GM19023 (cell line): ENCODE measurements around the gene CHST9.
"Not testable (repeated sequence)": the region's sequence is repeated elsewhere in the genome, so short reads cannot be mapped to it uniquely, and the experiment has no call there.

Experiments used
- ATAC-seq: cut with Tn5 transposase; IDR thresholded peaks from one replicate; pipeline ENCODE4 v1.9.1; 2021; ENCODE audit warnings: mild to moderate bottlenecking, moderate library complexity; ENCODE audit not compliant: unreplicated experiment

The CHST9 gene

DNA sequence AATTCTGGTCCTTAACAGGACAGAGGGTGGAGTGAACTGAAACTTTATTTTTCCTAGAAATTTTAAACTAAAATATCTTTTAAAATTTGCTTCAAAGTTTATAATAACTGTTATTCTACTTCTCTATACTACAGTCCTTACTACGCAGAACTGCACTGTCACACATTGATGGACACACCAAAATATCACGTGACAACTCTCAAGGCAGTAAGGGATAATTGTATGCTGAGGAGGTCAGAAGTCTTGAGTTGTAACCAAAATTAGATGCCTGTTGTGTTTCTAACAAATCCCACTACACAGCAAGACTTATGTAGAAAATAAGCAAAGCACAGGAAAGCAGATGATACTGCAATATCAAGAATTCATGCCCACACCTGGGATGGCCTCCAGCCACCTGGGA, 76.3 kb downstream of the CHST9 start:
- no peak for ATAC-seq

DNA sequence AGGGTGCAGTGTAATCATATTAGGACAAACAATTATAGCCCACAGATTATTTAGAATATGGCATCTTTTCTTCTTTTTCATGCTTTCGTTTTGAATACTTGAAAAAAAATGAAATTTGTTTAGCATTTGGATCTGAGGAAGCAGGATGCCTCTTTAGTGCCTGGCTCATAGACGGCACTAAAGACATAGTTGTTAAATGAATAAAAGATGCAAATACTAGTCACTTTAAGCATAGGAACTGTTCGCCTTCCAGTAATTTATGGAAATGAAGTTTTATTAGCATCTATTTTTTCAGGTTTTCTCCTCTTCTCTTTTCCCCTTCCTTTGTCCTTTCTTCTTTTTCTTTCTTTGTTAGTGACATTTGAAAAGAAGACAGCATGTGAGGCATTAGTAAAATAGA, 80.4 kb downstream of the CHST9 start:
- no peak for ATAC-seq

DNA sequence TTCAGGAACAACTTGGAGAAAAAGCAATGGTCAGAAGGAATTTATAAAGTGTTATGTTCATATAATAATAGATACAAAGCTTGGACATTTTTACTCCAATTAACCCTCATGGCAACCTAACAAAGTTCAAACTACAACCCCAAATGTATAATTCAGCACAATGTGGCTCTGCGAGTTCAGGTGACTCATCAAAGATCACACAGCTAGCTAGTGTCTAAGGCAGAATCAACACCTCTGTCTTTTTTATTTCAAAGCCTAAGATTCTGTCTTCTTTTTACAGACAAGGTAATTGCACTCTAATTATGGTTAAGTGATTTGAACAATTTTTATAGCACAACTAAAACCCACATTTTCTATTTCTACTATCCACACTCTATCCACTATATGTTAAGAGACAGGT, 90.5 kb downstream of the CHST9 start:
- no peak for ATAC-seq

DNA sequence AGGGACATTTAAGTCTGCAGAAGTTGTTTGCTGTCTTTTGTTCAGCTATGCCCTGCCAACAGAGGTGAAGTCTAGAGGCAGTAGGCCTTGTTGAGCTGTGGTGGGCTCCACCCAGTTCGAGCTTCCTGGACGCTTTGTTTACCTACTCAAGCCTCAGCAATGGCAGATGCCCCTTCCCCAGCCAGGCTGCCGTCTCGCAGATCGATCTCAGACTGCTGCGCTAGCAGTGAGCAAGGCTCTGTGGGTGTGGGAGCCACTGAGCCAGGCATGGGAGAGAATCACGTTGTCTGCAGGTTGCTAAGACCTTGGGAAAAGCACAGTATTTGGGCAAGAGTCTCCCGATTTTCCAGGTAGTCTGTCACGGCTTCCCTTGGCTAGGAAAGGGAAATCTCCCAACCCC, 91.8 kb downstream of the CHST9 start:
- ATAC-seq = not testable (repeated sequence)

DNA sequence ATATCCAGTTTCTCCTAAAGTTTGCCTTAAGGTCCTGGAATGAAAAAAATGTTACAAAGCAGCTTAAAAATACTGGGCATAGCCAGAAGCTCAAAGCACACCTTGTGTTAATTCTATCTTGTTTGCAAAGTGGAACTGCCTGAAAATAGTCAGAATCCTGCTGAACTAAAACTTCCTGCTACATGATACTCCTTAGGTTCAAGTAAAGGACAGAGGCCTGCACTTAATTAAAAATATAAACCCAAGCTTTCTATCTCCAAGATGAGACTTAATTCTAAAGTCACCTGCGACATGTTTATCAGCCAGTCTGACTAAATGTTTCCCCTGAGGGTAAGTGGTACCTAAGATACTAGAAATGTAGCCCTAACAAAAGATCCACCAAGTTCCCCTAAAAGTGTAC, 103.4 kb downstream of the CHST9 start:
- ATAC-seq = no peak

DNA sequence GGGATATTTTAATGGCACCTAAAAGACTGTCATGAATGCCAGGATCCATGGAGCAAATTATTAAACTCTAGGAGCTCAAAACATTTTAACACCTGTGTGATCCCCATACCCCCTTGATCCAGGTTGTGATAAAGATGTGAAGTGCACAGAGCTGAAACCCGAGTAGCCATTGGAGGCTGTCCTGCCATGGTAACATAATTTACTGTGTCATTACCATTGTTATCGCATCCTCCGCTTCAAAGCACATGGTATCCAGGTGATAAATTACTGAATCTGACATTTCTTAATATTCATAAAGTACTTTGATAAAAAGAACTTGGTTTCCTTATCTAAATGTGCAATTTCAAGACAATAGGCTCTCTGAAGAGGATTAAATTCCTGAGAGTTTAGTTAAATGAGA, 109.3 kb downstream of the CHST9 start:
- no peak for ATAC-seq

DNA sequence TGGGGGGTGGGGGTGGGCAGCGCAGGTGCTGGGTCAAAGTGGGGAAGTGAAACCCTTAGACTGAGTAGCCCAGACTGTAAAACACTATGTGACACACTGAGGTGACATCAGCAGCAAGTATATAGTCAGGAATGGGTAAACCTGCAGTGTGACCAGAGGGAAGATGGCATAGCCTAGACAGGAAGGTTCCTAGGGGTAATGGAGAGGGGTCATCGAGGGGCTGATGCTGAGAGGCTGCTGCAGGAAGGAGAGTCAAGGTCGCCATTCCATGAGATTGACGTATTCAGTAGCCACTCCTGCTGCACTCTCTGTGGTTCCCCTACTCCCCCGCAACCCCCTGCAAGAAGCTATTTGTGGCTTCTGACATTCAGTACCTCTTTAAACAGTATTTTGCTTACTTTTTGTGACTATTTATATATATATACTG, 111.7 kb downstream of the CHST9 start:
- ATAC-seq = peak; percentile 96

DNA sequence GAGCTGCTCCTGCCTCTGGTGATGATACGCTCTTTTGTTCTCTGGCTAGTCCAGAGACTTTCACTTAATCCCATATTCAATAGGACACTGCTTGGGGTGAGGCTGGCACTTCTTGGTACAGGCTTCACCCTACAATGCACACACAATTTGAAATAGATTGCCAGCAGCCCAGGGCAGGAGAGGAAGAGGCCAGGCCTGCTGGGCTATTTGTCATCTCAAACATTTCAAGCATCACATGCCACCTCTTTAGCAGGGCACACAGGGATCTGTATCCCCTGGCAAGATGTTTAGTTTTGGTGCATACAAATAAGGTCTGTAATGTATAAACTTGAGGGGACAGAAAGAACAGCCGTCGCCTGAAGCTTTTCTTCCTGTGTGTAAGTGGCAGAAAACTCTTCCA, 120.4 kb downstream of the CHST9 start:
- no peak for ATAC-seq

DNA sequence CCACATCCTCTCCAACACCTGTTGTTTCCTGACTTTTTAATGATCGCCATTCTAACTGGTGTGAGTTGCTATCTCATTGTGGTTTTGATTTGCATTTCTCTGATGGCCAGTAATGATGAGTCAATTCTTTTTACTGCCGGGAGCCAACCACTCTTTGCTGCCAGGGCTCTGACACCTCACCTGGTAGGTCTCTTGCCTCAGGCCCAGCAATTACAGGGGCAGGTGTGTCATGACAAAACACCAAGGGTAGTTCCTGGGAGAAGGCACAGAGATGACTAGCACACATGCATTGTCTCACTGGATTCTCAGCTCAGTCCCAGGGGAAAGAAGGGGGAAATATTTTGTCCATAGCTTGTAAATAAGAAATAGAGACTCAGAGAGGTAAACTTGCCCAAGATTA, 122.3 kb downstream of the CHST9 start:
- no peak for ATAC-seq

DNA sequence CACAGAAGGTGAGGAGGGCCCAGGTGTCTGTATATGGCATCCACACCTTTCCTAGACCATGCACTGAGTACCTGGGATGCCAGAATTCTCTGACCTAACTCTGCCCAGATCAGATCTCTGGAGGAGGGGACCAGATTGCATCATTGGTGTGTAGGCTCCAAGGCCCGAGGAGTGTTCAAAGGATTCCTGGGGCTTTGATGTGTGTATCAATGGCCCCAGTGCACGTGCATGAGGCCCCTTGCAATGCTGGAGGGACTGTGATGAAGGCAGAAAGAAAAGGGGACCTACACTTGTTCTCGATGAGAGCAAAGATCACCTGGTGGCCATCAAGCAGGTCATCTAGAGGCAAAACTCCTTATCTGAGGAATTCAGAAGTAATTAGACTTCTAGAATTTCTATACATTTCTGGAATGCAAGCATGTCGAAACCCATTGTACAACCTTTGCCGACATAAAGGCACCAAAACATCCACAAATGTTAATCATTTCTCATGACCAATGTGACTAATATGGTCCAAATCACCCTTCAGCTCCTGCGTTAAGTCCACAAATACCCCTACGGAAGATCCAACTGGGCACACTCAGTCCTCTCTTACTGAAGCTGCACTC, 123.5 kb downstream of the CHST9 start:
- ATAC-seq = no peak

DNA sequence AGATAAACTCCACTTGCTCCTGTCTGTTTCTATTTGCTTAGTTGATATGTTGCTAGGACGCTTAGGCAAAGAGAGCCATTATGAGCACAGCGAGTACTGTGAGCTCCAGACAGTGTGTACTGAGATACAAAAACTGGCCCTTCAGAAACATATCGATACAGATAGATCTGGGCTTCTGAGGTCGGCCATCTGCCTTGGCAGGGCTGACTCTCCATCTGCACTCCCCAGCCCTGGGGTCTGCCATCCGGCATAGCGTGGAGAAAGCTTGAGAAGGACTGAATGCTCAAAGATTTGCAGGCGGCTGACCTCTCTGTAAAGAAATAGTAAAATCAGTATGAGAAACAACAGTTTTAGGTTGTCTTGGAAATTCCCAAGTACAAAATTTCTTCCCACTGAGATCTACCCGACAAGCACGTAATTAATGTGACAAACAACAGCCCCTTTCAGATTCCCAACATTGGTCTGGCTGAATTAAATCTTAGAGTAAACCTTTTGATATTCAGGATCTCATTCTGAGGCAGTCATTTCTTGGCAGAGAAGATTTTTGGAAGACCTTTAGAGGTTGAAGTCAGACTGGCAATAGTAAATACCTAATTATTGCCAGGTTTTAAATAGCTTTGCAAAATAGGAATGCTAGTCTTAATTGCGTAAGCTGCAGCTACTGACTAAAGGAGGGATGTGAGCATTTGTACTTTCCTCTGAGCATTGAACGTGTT, 127.4 kb downstream of the CHST9 start:
- ATAC-seq = no peak

DNA sequence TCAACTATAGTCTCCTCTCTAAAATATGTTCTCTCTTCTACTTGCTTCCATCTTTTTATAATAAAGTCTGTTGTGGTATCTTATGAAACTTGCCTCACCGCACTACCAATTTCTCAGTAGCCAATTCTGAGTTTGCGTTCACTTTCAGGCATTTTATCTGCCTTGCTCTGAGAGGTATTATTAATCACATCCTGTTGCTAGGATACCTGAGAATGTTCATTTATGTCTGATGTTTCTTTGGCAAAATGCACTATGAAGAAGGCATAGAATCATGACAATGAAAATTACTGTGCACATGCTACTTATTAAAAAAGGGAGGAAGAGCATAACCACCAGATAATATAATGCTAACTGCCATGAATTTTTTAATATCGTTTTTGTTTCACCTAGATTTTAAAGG, 130.2 kb downstream of the CHST9 start:
- no peak for ATAC-seq

DNA sequence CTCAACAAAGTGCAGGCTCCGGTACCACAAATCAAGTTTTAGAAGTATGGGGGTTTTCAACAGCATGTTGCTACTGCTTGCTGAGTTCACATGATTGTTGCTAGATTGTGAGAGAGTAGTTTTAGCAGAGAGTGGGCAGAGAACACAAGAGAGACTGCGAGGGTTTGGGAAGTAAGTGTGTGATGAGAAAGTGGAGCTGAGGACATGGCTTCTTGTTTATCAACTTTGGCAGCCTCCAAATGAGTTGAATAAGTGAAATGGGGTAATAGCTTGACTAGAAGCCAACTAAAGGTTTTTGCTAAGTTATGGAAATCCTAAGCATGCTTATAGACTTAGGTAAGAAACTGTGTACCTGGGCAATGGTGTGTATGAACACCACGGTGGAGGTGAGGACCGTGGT, 135.1 kb downstream of the CHST9 start:
- ATAC-seq = no peak

DNA sequence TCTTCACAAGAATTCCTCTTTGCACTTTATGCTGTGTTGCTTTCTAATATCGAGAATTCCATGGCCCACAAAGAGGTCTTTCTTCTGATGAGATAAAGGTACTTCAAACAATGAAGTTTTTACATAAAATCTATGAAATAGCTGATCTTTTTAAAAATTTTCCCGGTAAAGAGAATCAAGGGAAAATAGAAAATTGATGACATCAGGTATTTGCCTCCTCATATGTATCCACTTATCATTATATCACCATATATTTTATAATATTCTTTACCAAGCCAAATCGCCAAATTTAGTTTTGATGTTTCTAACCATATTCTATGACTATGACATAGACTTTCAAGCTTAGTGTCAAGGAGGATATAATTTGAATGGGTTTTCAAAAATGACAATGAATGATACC, 139.8 kb downstream of the CHST9 start:
- no peak for ATAC-seq

DNA sequence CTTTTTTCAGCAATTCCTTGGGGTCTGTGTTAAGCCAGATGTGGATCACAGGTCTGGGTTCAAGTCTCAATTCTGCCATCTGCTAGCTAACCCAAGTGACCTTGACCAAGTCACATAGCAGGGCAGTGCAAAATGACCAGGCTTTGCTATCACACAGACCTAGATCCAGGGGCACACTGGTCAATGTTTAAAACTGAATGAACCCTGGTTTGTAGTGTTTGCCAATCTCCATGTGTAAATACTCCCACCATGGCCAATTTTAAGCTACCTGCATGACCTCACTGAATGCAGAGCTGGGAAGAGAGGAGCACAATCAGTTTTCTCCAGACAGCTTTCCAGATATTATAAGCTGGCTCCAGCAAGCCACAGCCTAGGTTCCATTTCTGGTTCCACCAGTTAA, 142.9 kb downstream of the CHST9 start:
- ATAC-seq = no peak

DNA sequence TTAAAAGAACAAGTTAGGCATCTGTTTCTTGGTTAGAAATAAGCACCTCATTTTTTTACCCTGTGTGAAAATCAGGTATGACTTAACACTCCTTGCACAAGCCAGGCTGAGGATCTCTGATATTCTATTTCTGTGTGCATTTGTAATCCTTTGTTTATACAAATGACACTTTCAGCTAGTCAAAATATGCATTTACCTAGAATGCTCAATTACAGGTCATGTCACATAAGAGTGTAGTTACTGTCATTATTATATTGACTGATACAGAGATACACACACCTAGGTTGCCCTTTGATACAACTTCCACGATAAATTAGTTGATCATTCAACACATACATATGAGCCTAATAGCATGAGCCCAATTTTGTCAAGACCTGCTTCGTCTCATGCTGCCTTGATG, 144.3 kb downstream of the CHST9 start:
- no peak for ATAC-seq

DNA sequence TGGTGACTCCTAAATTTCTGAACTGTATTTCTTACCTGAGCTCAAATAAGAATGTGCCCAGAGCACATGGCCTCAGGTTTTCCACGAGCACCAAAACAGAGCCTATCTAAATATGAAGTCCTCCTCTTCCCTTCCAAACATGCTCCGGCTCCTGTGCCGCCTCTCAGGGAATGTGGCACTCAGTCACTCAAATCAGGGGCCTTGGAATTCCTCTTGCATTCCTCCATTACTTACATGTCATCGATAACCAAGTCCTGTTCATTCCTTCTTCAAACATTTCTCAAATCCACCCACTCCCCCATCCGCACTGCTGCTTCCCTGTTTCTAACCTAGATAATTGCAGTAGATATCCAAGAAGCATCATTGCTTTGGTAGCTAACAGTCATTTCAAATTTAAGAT, 151.4 kb downstream of the CHST9 start:
- no peak for ATAC-seq

DNA sequence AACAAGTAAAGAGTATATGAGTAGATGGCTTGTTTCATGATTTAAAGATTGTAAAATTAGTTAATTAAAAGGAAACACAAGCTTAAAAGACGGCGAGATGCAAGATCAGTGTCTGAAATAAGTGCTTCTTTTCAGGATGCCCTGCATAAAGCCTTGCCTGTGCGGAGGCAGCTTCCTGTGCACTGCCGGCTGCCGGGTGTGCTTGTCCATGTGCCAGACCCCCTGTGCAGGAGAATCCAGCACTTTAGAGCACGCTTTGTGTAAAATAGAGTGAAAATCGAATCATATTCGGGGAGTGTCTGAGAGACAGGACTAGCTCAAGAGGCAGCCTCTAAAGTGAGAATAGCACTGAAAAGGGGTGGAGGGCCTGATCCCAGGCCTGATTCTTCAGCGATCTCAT, 154.7 kb downstream of the CHST9 start:
- no peak for ATAC-seq

DNA sequence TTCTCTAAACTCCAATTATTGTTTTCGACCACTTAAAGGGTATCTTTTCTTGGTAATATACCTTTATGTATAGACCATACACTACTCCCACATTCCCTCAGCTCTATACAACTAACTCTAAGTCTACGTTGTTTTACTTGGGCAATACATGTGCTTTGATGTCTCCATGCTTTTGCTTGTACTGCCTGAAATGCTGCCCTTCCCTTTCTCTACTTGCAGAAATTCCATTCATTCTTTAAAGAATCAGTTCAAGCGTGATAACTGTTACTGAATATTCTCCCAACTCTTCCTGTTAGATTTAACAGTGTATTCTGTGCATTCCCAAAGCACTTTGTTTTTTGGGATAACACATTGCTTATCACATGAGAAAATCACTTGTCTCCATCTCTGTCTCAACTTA, 162.6 kb downstream of the CHST9 start:
- ATAC-seq = no peak

DNA sequence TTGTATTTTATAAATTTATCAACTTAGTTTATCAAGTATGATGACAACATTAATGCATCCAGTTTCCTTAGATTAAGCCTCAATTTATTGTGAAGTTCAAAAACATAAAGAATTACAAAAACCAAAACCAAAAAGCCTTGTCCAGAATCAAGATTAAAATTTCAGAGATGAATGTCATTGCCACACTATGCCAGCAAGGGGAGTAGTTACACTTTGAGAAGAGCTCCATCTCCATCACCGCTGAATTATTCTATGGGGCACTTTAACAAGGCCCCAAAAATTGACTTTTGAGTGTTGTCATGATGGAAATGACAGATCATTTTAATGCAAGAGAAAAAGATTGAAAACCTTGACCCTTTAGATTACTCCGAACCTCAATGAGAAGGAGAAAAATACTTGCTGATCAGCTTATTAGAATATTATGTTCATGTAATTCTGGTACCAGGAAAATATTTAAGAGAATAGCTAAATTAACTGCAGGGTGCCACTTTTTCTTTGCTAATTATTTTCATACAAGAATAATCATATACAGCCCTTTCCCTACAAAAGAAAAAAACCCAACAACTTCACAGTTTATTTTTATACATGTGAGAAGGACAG, 167.1 kb downstream of the CHST9 start:
- ATAC-seq = no peak

DNA sequence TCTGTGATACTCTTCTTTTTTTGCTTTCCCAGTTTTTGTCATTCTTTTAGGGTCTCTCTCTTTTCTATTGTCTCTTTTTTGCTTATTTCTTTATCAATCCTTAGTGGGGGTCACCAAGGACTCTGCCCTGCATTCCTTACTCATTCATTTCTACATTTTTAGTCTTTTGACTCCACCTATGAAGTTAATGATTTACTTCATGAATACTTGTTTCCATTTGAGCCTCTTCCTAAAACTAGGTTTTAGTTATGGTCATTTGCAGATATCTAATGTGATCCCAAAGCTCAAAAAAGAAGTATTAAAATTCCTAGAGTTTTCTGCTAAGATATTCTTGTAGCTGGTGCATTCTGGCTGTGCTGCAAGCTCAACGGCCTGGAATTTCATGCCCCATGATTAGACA, 170.3 kb downstream of the CHST9 start:
- no peak for ATAC-seq

DNA sequence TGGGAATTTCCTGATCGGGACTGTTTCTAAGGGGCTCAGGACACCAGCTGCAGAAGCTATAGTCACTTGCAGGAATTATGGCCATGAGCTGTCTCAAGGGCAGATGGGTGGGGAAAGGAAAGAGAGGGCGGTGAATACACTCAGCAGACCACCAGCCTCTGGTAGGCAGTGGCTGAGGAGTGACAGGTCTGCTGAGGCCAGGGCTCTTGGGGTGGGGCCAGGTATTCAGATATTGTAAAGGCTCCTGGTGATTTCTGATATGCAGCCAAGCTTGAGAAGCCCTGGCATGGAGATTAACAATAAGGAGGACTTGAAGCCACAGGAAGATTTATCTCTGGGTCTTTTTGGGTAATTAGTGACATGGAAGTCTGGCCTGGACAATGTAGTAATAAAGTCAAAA, 174.3 kb downstream of the CHST9 start:
- no peak for ATAC-seq

DNA sequence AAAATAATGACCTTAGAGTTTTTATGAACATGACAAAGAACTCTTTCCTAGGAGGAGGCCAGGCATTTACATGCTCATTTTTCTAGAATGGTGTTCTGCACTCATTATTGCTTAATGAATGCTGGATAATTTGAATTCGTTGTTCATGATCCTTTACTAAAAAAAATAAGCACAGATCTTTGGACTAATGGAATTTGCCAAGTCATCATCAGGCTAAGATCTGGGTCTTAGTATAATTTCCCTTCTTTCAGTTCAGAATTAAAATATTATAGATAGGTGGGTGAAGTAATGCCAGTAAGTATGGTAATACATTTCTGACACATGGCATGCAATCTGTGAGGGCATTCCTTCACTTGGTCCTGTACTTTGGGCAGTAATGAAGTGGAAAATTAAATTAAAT, 175.8 kb downstream of the CHST9 start:
- ATAC-seq = no peak
